OCI-LY7 (cell line): ENCODE results near the gene PIGL. TPM values are rescaled to one million over a fixed set of nuclear protein-coding genes. Genes with fewer than 3 reads are reported as not detected.

Experiments used
- BruUV-seq: library from RNA; stranded (reverse); fragments of 400-500 nt; replicated peaks from 2 replicates; lab custom pipeline; 2021; lab: Mats Ljungman, UMichigan
- CTCF ChIA-PET: fragments of 300-600 bp; sonication (Branson Sonifier 250); formaldehyde crosslinking; loops from one replicate; lab custom pipeline; 2022; ENCODE audit warnings: antibody characterized with exemption; ENCODE audit not compliant: unreplicated experiment; lab: Charles Lee
- POLR2A ChIA-PET: fragments of 300-600 bp; sonication (Branson Sonifier 250); formaldehyde crosslinking; loops from one replicate; lab custom pipeline; 2022; ENCODE audit warnings: antibody characterized with exemption; lab: Charles Lee
- DNase-seq: peaks from one replicate; pipeline ENCODE4 v3.0.0-alpha.2; 2015; ENCODE audit warnings: low spot score
- H2AFZ ChIP-seq: fragments of 200-600 bp; sonication (generic), shearing (Covaris generic); 2 replicates; pipeline ENCODE4 v1.6.1; 2014; ENCODE audit warnings: mild to moderate bottlenecking, antibody characterized with exemption, low read length, moderate library complexity
- H3K27ac ChIP-seq: fragments of 200-600 bp; sonication (generic); 2 replicates; pipeline ENCODE4 v1.5.1; 2014; ENCODE audit warnings: mixed run types, low read depth, mild to moderate bottlenecking, moderate library complexity, low read length, inconsistent platforms; ENCODE audit not compliant: poor library complexity, severe bottlenecking
- H3K36me3 ChIP-seq: fragments of 200-600 bp; sonication (generic); 2 replicates; pipeline ENCODE4 v1.6.1; 2014; ENCODE audit warnings: mild to moderate bottlenecking, antibody characterized with exemption, low read length, moderate library complexity, mixed read lengths; ENCODE audit not compliant: insufficient read depth
- H3K4me1 ChIP-seq: fragments of 200-600 bp; sonication (generic); 2 replicates; pipeline ENCODE4 v1.5.1; 2014; ENCODE audit warnings: mild to moderate bottlenecking, low read length; ENCODE audit not compliant: insufficient read depth, poor library complexity, severe bottlenecking
- H3K4me2 ChIP-seq: fragments of 200-600 bp; sonication (generic); 2 replicates; pipeline ENCODE4 v1.6.1; 2014; ENCODE audit warnings: mild to moderate bottlenecking, low read length
- H3K4me3 ChIP-seq: fragments of 200-600 bp; sonication (generic); 2 replicates; pipeline ENCODE4 v1.5.1; 2014; ENCODE audit warnings: mild to moderate bottlenecking, low read depth, low read length; ENCODE audit not compliant: poor library complexity, severe bottlenecking
- H3K79me2 ChIP-seq: fragments of 200-600 bp; sonication (generic); 2 replicates; pipeline ENCODE4 v1.6.1; 2016; ENCODE audit warnings: low read depth, mild to moderate bottlenecking, low read length, moderate library complexity, mixed read lengths; ENCODE audit not compliant: insufficient read depth
- H3K9me2 ChIP-seq: fragments of 200-600 bp; sonication (generic); 2 replicates; pipeline ENCODE4 v1.6.1; 2016; ENCODE audit warnings: mild to moderate bottlenecking, low read length, mixed read lengths; ENCODE audit not compliant: insufficient read depth
- H3K9me3 ChIP-seq: fragments of 200-600 bp; sonication (generic); 2 replicates; pipeline ENCODE4 v1.6.1; 2014; ENCODE audit warnings: mild to moderate bottlenecking, mixed run types, low read length, mixed read lengths
- H4K20me1 ChIP-seq: fragments of 200-600 bp; sonication (generic); 2 replicates; pipeline ENCODE4 v1.6.1; 2014; ENCODE audit warnings: mild to moderate bottlenecking, antibody characterized with exemption, low read length, moderate library complexity, mixed read lengths; ENCODE audit not compliant: insufficient read depth
- EZH2phosphoT487 ChIP-seq: fragments of 200-600 bp; sonication (generic); IDR thresholded peaks from 2 replicates; pipeline ENCODE4 v1.6.1; 2018; ENCODE audit warnings: low read depth, borderline replicate concordance, mild to moderate bottlenecking, mixed run types, antibody characterized with exemption, low read length, moderate library complexity, mixed read lengths
- intact Hi-C: fragments of 100-400 bp; cut with micrococcal nuclease; formaldehyde crosslinking; loops from one replicate; pipeline ENCODE4 v1.10.0; 2022; ENCODE audit not compliant: unreplicated experiment
- total RNA-seq, 2 experiments: library from RNA; depleted of rRNA in 1 of 2; stranded (reverse); fragments of >200 nt in 1 of 2; shearing (Covaris generic) in 1 of 2; gene quantifications; 2 replicates each; pipeline ENCODE4 v1.2.3, GENCODE V29; 2014 to 2022
- TF ChIP-seq, protein P1 (sequence below): fragments of 200-600 bp; sonication (generic); conservative IDR thresholded peaks from 2 replicates; pipeline ENCODE4 v1.5.1; 2014; ENCODE audit warnings: mild to moderate bottlenecking, antibody characterized with exemption, low read length, moderate library complexity, mixed read lengths

PIGL gene
- total RNA-seq, 2 experiments from 2014 or later, result 39.4 to 43.6 TPM

- no peaks in the 10 kb centered on the region for H3K9me2 ChIP-seq
- H3K4me1 ChIP-seq, result peaks cover 13% of the 10 kb centered on the region
- H3K4me2 ChIP-seq, result no peak overlapping the region
- H4K20me1 ChIP-seq, result no peaks in the 10 kb centered on the region
- ChIA-PET POLR2A (no interaction called here), CTCF (no interaction called here)
- H3K27ac ChIP-seq, result no peak overlapping the region
- DNase-seq, result no peak
- intact Hi-C loops, result no loop called here
- H3K4me3 ChIP-seq, result no peak overlapping the region
- H2AFZ ChIP-seq, result no peak overlapping the region
- no peaks in the 10 kb centered on the region for H3K9me3 ChIP-seq
- H3K79me2 ChIP-seq, result no peaks in the 10 kb centered on the region
- H3K36me3 ChIP-seq, result no peaks in the 10 kb centered on the region
- TF ChIP-seq, protein P1, sequence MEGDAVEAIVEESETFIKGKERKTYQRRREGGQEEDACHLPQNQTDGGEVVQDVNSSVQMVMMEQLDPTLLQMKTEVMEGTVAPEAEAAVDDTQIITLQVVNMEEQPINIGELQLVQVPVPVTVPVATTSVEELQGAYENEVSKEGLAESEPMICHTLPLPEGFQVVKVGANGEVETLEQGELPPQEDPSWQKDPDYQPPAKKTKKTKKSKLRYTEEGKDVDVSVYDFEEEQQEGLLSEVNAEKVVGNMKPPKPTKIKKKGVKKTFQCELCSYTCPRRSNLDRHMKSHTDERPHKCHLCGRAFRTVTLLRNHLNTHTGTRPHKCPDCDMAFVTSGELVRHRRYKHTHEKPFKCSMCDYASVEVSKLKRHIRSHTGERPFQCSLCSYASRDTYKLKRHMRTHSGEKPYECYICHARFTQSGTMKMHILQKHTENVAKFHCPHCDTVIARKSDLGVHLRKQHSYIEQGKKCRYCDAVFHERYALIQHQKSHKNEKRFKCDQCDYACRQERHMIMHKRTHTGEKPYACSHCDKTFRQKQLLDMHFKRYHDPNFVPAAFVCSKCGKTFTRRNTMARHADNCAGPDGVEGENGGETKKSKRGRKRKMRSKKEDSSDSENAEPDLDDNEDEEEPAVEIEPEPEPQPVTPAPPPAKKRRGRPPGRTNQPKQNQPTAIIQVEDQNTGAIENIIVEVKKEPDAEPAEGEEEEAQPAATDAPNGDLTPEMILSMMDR, result no peak
- no TSS peak for BruUV-seq
These were observed 52.6 kb downstream of the PIGL start for GRCh38 chr17:16269658-16270057.

- Histone ChIP-seq H3K36me3 (peaks cover 3% of the 10 kb centered on the region), H3K4me1 (peaks cover 12% of the 10 kb centered on the region), H3K4me2 (no peak overlapping the region), H3K27ac (no peak overlapping the region), H3K9me3 (peaks cover 8% of the 10 kb centered on the region), H2AFZ (no peak overlapping the region), H3K9me2 (no peaks in the 10 kb centered on the region), H4K20me1 (no peaks in the 10 kb centered on the region), H3K79me2 (no peaks in the 10 kb centered on the region), H3K4me3 (no peak overlapping the region)
- no TSS peak for BruUV-seq
- ChIA-PET CTCF (no interaction called here), POLR2A (interaction anchor here (1.4 kb wide), 1 partner anchor 39 kb away, joined by 3 read pairs; no protein-coding TSS in a partner anchor)
- no peak for DNase-seq
- intact Hi-C loops, result no loop called here
- no peak for TF ChIP-seq EZH2phosphoT487
- TF ChIP-seq, protein P1, result no peak
These were observed 55.3 kb downstream of the PIGL start for GRCh38 chr17:16272111-16272840.

DNA sequence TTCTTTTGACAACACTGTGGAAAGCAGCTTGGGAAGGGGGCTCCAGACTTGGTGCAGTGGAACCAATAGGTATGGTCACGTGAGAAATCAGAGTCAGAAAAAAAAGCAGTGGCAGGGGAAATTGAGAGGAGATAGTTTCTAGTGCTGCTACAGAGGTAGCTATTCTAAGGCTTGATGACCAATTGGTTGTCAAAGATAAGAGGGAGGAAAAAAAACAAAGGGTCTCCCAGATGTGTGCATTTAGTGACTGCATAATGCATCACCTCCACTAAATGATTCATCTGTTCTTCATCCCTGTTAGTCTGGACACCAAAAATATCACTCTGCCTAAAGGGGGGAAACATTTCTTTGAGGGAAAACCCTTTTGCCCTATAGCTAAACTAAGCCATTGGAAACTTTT is 56.5 kb downstream of the PIGL start:
- no TSS peak for BruUV-seq
- POLR2A ChIA-PET, result interaction anchor here (1.4 kb wide), 1 partner anchor 40 kb away, joined by 3 read pairs; no protein-coding TSS in a partner anchor

More for the DNA sequence above, 56.5 kb downstream of the PIGL start:
- H3K9me2 ChIP-seq, result no peaks in the 10 kb centered on the region
- H3K27ac ChIP-seq, result no peak overlapping the region
- no peak overlapping the region for H3K4me2 ChIP-seq
- TF ChIP-seq EZH2phosphoT487, result no peak
- TF ChIP-seq, protein P1, result no peak
- CTCF ChIA-PET, result no interaction called here
- H2AFZ ChIP-seq, result no peak overlapping the region
- peaks cover 20% of the 10 kb centered on the region for H3K9me3 ChIP-seq
- peaks cover 14% of the 10 kb centered on the region for H3K36me3 ChIP-seq
- H3K4me3 ChIP-seq, result no peak overlapping the region
- no peaks in the 10 kb centered on the region for H4K20me1 ChIP-seq
- no peaks in the 10 kb centered on the region for H3K79me2 ChIP-seq
- intact Hi-C loops, result no loop called here
- H3K4me1 ChIP-seq, result no peaks in the 10 kb centered on the region
- no peak for DNase-seq
